Common myeloid progenitor, CD34-positive (primary cell): ENCODE results near the gene STH.
"Not testable (repeated sequence)": the region's sequence is repeated elsewhere in the genome, so short reads cannot be mapped to it uniquely, and the experiment has no call there.

Source experiments
- CTCF ChIA-PET: fragments of 350-600 bp; sonication (Branson Sonifier 250); formaldehyde crosslinking; loops from one replicate; lab custom pipeline; 2021; ENCODE audit warnings: antibody characterized with exemption; lab: Charles Lee
- POLR2A ChIA-PET: fragments of 350-600 bp; sonication (Branson Sonifier 250); formaldehyde crosslinking; loops from one replicate; lab custom pipeline; 2021; ENCODE audit warnings: antibody characterized with exemption; lab: Charles Lee
- DNase-seq, 3 donors: peaks; one replicate each; pipeline versions ENCODE4 v3.0.0 to v3.0.0-alpha.2; 2013
- H3K27ac ChIP-seq, 2 experiments: 1 replicate in 1 of 2; 2 replicates in 1 of 2; pipeline ENCODE4 v1.7.0; 2013; ENCODE audit warnings: inconsistent platforms in 2 of 2, low read length in 2 of 2, mild to moderate bottlenecking in 2 of 2, low read depth in 1 of 2, moderate library complexity in 1 of 2; ENCODE audit not compliant: severe bottlenecking in 2 of 2, insufficient read depth in 1 of 2, poor library complexity in 1 of 2
- H3K27me3 ChIP-seq, 5 experiments: replicated peaks in 2 of 5; 1 replicate in 3 of 5; 2 replicates in 2 of 5; pipeline versions ENCODE4 v1.6.1 to v1.7.0; 2013; ENCODE audit warnings: low read length in 4 of 5, mild to moderate bottlenecking in 2 of 5, moderate library complexity in 2 of 5, inconsistent platforms in 1 of 5; ENCODE audit not compliant: insufficient read depth in 5 of 5, control insufficient read depth in 4 of 5
- H3K36me3 ChIP-seq, 4 experiments: 1 replicate in 2 of 4; 2 replicates in 2 of 4; pipeline versions ENCODE4 v1.6.1 to v1.7.0; 2013; ENCODE audit warnings: low read length in 3 of 4, control low read depth in 1 of 4, mild to moderate bottlenecking in 1 of 4; ENCODE audit not compliant: control insufficient read depth in 4 of 4, insufficient read depth in 4 of 4
- H3K4me1 ChIP-seq, 4 experiments: 1 replicate in 3 of 4; 2 replicates in 1 of 4; pipeline versions ENCODE4 v1.6.1 to v1.7.1; 2013; ENCODE audit warnings: low read length in 3 of 4, mild to moderate bottlenecking in 3 of 4, control low read depth in 1 of 4, inconsistent platforms in 1 of 4, moderate library complexity in 1 of 4; ENCODE audit not compliant: control insufficient read depth in 4 of 4, insufficient read depth in 4 of 4; ENCODE audit errors: control extremely low read depth in 1 of 4
- H3K4me3 ChIP-seq, 7 experiments: 1 replicate in 4 of 7; 2 replicates in 3 of 7; pipeline versions ENCODE4 v1.5.1 to v1.7.0; 2013; ENCODE audit warnings: mild to moderate bottlenecking in 7 of 7, low read length in 6 of 7, moderate library complexity in 6 of 7, inconsistent platforms in 2 of 7, low read depth in 2 of 7, control low read depth in 1 of 7; ENCODE audit not compliant: insufficient read depth in 4 of 7, control insufficient read depth in 1 of 7; ENCODE audit errors: extremely low read depth in 1 of 7
- H3K9me3 ChIP-seq, 5 experiments: 1 replicate in 4 of 5; 2 replicates in 1 of 5; pipeline versions ENCODE4 v1.6.1 to v1.7.1; 2013; ENCODE audit warnings: low read length in 4 of 5, mild to moderate bottlenecking in 2 of 5, inconsistent platforms in 1 of 5, low read depth in 1 of 5, moderate library complexity in 1 of 5; ENCODE audit not compliant: control insufficient read depth in 4 of 5, insufficient read depth in 2 of 5; ENCODE audit errors: control extremely low read depth in 1 of 5
- WGBS: methylation state at CpG from one replicate; pipeline ENCODE4 v1.1.5; 2013; ENCODE audit not compliant: insufficient coverage; 5-methylcytosine and 5-hydroxymethylcytosine counted together

Gene STH

DNA sequence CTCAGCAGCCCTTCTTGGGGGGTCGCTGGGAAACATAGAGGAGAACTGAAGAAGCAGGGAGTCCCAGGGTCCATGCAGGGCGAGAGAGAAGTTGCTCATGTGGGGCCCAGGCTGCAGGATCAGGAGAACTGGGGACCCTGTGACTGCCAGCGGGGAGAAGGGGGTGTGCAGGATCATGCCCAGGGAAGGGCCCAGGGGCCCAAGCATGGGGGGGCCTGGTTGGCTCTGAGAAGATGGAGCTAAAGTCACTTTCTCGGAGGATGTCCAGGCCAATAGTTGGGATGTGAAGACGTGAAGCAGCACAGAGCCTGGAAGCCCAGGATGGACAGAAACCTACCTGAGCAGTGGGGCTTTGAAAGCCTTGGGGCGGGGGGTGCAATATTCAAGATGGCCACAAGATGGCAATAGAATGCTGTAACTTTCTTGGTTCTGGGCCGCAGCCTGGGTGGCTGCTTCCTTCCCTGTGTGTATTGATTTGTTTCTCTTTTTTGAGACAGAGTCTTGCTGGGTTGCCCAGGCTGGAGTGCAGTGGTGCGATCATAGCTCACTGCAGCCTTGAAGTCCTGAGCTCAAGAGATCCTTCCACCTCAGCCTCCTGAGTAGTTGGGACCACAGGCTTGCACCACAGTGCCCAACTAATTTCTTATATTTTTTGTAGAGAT, 3.4 kb downstream of the STH start:
- H3K27me3 ChIP-seq = no peaks in the 10 kb centered on the region
- CTCF ChIA-PET = interaction anchor here (1.0 to 5.1 kb wide), 10 partner anchors 10 to 210 kb away, joined by 3 to 20 read pairs (median 4); no protein-coding TSS in a partner anchor

DNA sequence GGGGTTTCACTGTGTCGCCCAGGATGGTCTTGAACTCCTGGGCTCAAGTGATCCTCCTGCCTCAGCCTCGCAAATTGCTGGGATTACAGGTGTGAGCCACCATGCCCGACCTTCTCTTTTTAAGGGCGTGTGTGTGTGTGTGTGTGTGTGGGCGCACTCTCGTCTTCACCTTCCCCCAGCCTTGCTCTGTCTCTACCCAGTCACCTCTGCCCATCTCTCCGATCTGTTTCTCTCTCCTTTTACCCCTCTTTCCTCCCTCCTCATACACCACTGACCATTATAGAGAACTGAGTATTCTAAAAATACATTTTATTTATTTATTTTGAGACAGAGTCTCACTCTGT, 3.9 kb downstream of the STH start:
- no peaks in the 10 kb centered on the region for H3K4me1 ChIP-seq
- no peak overlapping the region for H3K27ac ChIP-seq
- DNase-seq = no peak
- ChIA-PET POLR2A (interaction anchor here (1.2 kb wide), 1 partner anchor 13 kb away, joined by 3 read pairs; no protein-coding TSS in a partner anchor), CTCF (interaction anchor here (0.8 to 5.1 kb wide), 8 partner anchors 7 to 210 kb away, joined by 3 to 20 read pairs (median 4); no protein-coding TSS in a partner anchor)
- no peaks in the 10 kb centered on the region for H3K36me3 ChIP-seq
- no CpG with 5 or more reads among the region's 7 CpGs for WGBS
- no peak overlapping the region for H3K4me3 ChIP-seq
- H3K9me3 ChIP-seq = no peaks in the 10 kb centered on the region
- no peaks in the 10 kb centered on the region for H3K27me3 ChIP-seq

More for the DNA sequence above, 3.4 kb downstream of the STH start:
- WGBS = 31% methylated on average over 7 of the region's 8 CpGs
- peak; percentile 54 to 78 (median 69) for DNase-seq
- Histone ChIP-seq H3K27ac (no peak overlapping the region), H3K4me1 (no peaks in the 10 kb centered on the region), H3K4me3 (no peak overlapping the region), H3K36me3 (no peaks in the 10 kb centered on the region), H3K9me3 (no peaks in the 10 kb centered on the region)
- POLR2A ChIA-PET = no interaction called here

DNA sequence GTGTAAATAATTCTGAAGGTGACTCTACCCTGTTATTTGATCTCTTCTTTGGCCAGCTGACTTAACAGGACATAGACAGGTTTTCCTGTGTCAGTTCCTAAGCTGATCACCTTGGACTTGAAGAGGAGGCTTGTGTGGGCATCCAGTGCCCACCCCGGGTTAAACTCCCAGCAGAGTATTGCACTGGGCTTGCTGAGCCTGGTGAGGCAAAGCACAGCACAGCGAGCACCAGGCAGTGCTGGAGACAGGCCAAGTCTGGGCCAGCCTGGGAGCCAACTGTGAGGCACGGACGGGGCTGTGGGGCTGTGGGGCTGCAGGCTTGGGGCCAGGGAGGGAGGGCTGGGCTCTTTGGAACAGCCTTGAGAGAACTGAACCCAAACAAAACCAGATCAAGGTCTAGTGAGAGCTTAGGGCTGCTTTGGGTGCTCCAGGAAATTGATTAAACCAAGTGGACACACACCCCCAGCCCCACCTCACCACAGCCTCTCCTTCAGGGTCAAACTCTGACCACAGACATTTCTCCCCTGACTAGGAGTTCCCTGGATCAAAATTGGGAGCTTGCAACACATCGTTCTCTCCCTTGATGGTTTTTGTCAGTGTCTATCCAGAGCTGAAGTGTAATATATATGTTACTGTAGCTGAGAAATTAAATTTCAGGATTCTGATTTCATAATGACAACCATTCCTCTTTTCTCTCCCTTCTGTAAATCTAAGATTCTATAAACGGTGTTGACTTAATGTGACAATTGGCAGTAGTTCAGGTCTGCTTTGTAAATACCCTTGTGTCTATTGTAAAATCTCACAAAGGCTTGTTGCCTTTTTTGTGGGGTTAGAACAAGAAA, 5.1 kb downstream of the STH start:
- WGBS = 83% methylated on average over 2 of the region's 6 CpGs
- DNase-seq = no peak
- POLR2A ChIA-PET = interaction anchor here (1.2 kb wide), 1 partner anchor 12 kb away, joined by 3 read pairs; no protein-coding TSS in a partner anchor
- CTCF ChIA-PET = interaction anchor here (0.8 to 5.1 kb wide), 5 partner anchors 8 to 15 kb away, joined by 3 to 20 read pairs (median 3); no protein-coding TSS in a partner anchor
- H3K4me1 ChIP-seq = no peaks in the 10 kb centered on the region
- H3K4me3 ChIP-seq = no peak overlapping the region
- no peaks in the 10 kb centered on the region for H3K36me3 ChIP-seq
- H3K27me3 ChIP-seq = no peaks in the 10 kb centered on the region
- H3K9me3 ChIP-seq = no peaks in the 10 kb centered on the region
- H3K27ac ChIP-seq = no peak overlapping the region

DNA sequence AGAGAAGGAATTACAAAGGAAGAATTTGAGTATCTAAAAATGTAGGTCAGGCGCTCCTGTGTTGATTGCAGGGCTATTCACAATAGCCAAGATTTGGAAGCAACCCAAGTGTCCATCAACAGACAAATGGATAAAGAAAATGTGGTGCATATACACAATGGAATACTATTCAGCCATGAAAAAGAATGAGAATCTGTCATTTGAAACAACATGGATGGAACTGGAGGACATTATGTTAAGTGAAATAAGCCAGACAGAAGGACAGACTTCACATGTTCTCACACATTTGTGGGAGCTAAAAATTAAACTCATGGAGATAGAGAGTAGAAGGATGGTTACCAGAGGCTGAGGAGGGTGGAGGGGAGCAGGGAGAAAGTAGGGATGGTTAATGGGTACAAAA, 7.0 kb downstream of the STH start:
- no CpG with 5 or more reads among the region's 1 CpG for WGBS
- CTCF ChIA-PET, H3K4me3 ChIP-seq, H3K27me3 ChIP-seq, POLR2A ChIA-PET, H3K27ac ChIP-seq, H3K36me3 ChIP-seq, H3K9me3 ChIP-seq, H3K4me1 ChIP-seq, DNase-seq: not testable (repeated sequence)

DNA sequence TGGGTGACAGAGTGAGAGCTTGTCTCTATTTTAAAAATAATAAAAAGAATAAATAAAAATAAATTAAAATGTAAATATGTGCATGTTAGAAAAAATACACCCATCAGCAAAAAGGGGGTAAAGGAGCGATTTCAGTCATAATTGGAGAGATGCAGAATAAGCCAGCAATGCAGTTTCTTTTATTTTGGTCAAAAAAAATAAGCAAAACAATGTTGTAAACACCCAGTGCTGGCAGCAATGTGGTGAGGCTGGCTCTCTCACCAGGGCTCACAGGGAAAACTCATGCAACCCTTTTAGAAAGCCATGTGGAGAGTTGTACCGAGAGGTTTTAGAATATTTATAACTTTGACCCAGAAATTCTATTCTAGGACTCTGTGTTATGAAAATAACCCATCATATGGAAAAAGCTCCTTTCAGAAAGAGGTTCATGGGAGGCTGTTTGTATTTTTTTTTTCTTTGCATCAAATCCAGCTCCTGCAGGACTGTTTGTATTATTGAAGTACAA, 8.5 kb downstream of the STH start:
- CTCF ChIA-PET = interaction anchor here (1.4 kb wide), 1 partner anchor 37 kb away, joined by 3 read pairs; no protein-coding TSS in a partner anchor
- WGBS = 100% methylated on average over 1 of the region's 2 CpGs
- DNase-seq = no peak
- Histone ChIP-seq H3K4me1 (no peaks in the 10 kb centered on the region), H3K27me3 (no peaks in the 10 kb centered on the region), H3K36me3 (no peaks in the 10 kb centered on the region), H3K4me3 (no peak overlapping the region), H3K27ac (no peak overlapping the region), H3K9me3 (no peaks in the 10 kb centered on the region)
- POLR2A ChIA-PET = no interaction called here

DNA sequence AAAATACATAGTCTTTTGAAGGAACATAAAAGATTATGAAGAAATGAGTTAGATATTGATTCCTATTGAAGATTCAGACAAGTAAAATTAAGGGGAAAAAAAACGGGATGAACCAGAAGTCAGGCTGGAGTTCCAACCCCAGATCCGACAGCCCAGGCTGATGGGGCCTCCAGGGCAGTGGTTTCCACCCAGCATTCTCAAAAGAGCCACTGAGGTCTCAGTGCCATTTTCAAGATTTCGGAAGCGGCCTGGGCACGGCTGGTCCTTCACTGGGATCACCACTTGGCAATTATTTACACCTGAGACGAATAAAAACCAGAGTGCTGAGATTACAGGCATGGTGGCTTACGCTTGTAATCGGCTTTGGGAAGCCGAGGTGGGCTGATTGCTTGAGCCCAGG, 9.5 kb downstream of the STH start:
- CTCF ChIA-PET = interaction anchor here (1.4 kb wide), 1 partner anchor 36 kb away, joined by 3 read pairs; no protein-coding TSS in a partner anchor
- Histone ChIP-seq H3K9me3 (no peaks in the 10 kb centered on the region), H3K36me3 (no peaks in the 10 kb centered on the region), H3K4me3 (no peak overlapping the region), H3K27ac (no peak overlapping the region), H3K27me3 (no peaks in the 10 kb centered on the region), H3K4me1 (no peaks in the 10 kb centered on the region)
- POLR2A ChIA-PET = no interaction called here
- WGBS = 96% methylated on average over 7 of the region's 9 CpGs
- DNase-seq = no peak
